Measurements from ENCODE around the gene CALR3. TPM values are rescaled to one million over a fixed set of nuclear protein-coding genes. Genes with fewer than 3 reads are reported as not detected.

The CALR3 gene
- total and polyA plus RNA-seq, 4 donors: 0.05 to 0.08 TPM; not detected in 2

GRCh38 chr19:16435238-16435917 is 60.6 kb downstream of the CALR3 start:
- Histone ChIP-seq H3K27ac (ENCODE audit: low read depth in 1 of 2, low read length in 2 of 2) (peak overlapping the region; percentile 5 to 43), H3K36me3 (ENCODE audit: control insufficient read depth in 4 of 4, insufficient read depth in 3 of 4, low read depth in 1 of 4, low read length in 3 of 4) (peaks cover 1 to 28% (median 13%) of the 10 kb centered on the region in 4 donors), H3K9me3 (ENCODE audit: control insufficient read depth in 4 of 4, low read length in 3 of 4) (no peaks in the 10 kb centered on the region), H3K9ac (ENCODE audit: low read depth in 1 of 2, low read length in 2 of 2) (no peak overlapping the region), H3K27me3 (ENCODE audit: control insufficient read depth in 4 of 4, insufficient read depth in 4 of 4, low read length in 3 of 4) (no peaks in the 10 kb centered on the region), H3K4me3 (ENCODE audit: low read depth in 1 of 3, low read length in 3 of 3) (no peak overlapping the region), H3K4me1 (ENCODE audit: control insufficient read depth in 4 of 4, insufficient read depth in 4 of 4, low read length in 3 of 4) (peaks cover 0 to 5% (median 0%) of the 10 kb centered on the region in 4 donors)
- DNase-seq (ENCODE audit: low spot score): no peak
- TF ChIP-seq YY1 (IDR thresholded peaks at IDR 0.05) (no peak), ZBTB33 (IDR thresholded peaks at IDR 0.05) (no peak), HNF4G (IDR thresholded peaks at IDR 0.05) (no peak), EGR1 (IDR thresholded peaks at IDR 0.05; ENCODE audit: low read depth in 2 of 2) (no peak), JUND (IDR thresholded peaks at IDR 0.05) (no peak), REST (IDR thresholded peaks at IDR 0.05) (no peak), FOXA1 (IDR thresholded peaks at IDR 0.05) (no peak), FOXA2 (IDR thresholded peaks at IDR 0.05) (no peak)
- WGBS: 76% methylated on average over 11 of the region's 11 CpGs

GRCh38 chr19:16433986-16434385 is 62.0 kb downstream of the CALR3 start:
- Histone ChIP-seq H3K9ac (ENCODE audit: low read depth in 1 of 2, low read length in 2 of 2) (no peak overlapping the region), H3K4me3 (ENCODE audit: low read depth in 1 of 3, low read length in 3 of 3) (no peak overlapping the region), H3K9me3 (ENCODE audit: control insufficient read depth in 4 of 4, low read length in 3 of 4) (no peaks in the 10 kb centered on the region), H3K36me3 (ENCODE audit: control insufficient read depth in 4 of 4, insufficient read depth in 3 of 4, low read depth in 1 of 4, low read length in 3 of 4) (peaks cover 2 to 30% (median 14%) of the 10 kb centered on the region in 4 donors), H3K27me3 (ENCODE audit: control insufficient read depth in 4 of 4, insufficient read depth in 4 of 4, low read length in 3 of 4) (no peaks in the 10 kb centered on the region), H3K4me1 (ENCODE audit: control insufficient read depth in 4 of 4, insufficient read depth in 4 of 4, low read length in 3 of 4) (peaks cover 0 to 5% (median under 1%) of the 10 kb centered on the region in 4 donors), H3K27ac (ENCODE audit: low read depth in 1 of 2, low read length in 2 of 2) (no peak overlapping the region)
- 98% methylated on average over 3 of the region's 3 CpGs for WGBS
- DNase-seq (ENCODE audit: low spot score): no peak
- TF ChIP-seq CTCF (IDR thresholded peaks at IDR 0.05; ENCODE audit: low read depth, low read length, missing input control) (no peak), HNF4A (conservative IDR thresholded peaks at IDR 0.05) (no peak), NR2F2 (IDR thresholded peaks at IDR 0.05) (no peak), HNF4G (IDR thresholded peaks at IDR 0.05) (no peak), RAD21 (IDR thresholded peaks at IDR 0.05) (no peak), GABPA (IDR thresholded peaks at IDR 0.05 in 1 of 2, conservative IDR thresholded peaks at IDR 0.05 in 1 of 2) (no peak), ATF3 (IDR thresholded peaks at IDR 0.05) (no peak), REST (IDR thresholded peaks at IDR 0.05) (no peak), MAX (IDR thresholded peaks at IDR 0.05) (no peak), EGR1 (IDR thresholded peaks at IDR 0.05; ENCODE audit: low read depth in 2 of 2) (no peak), RXRA (IDR thresholded peaks at IDR 0.05) (no peak)
